ENCODE results near the gene RAF1. TPM values are rescaled to one million over a fixed set of nuclear protein-coding genes. Genes with fewer than 3 reads are reported as not detected.
"Not testable (repeated sequence)": the region's sequence is repeated elsewhere in the genome, so short reads cannot be mapped to it uniquely, and the experiment has no call there.

RAF1 gene
- total RNA-seq, 1 donor from 2014 or later: 85.0 TPM

DNA sequence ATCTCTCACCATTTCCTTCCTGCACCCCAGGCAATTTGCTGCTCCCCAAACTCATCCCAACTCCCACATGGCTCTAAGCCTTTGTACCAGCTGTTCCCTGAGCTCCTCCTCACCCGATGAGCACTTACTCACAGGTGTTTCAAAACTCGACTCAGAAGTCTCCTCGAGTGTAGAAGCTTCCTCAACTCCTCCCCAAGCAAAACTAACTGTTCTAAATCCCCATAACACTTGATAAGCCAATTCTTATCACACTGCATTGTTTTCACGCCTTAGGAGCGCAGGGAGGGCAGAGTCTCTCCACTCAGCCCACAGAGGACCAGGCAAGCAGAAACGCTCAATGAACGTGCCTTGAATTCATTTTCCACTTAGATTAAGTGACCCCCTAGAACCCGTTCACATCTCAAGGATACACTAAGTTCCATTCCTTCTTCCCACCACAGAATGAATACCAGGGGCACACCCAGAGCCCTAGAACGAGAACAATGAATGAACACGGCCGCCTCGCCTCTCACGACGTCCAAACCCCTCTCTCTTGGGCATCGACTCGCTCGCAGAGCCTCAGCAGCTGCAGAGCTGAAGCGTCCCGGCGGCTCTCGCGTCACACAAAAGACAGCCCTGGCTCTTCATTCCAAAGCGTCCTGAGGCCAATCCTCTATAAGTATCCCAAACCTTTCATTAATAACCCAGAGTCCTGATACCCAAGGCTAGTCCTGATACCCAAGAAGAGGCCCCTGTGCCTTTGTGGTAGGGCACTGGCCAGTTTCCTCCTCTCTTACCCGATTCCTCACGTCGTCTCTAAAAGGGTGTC is 1.1 kb downstream of the RAF1 start:
- Mint-ChIP-seq H3K4me1 (ENCODE audit: low read depth) (peaks cover 54% of the 10 kb centered on the region), H3K36me3 (ENCODE audit: low read depth) (no peaks in the 10 kb centered on the region)
- DNase-seq (ENCODE audit: low spot score): peak; percentile 80

DNA sequence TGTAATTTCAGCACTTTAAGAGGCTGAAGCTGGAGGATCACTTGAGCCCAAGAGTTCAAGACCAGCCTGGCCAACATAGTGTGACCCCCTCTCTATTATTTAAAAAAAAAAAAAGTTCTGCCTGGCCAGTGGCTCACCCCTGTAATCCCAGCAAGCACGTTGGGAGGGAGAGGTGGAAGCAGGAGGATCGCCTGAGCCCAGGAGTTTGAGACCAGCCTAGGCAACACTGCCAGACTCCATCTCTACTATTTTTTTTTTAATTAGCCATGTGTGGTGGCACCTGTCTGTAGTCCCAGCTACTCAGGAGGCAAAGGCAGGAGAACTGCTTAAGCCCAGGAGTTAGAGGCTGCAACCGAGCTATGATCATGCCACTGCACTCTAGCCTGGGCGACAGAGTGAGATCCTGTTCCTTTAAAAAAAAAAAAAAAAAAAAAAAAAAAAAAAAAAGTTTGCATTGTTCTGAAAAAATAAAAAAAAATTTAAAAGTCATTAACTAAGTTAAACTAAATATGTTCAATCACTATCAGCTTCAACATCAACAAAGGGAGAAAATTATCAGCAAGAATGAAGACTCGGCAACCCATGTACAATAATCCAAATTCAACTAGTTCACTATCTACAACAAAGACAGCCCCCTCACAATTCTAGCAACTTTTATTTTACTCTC is 1.9 kb downstream of the RAF1 start:
- TF ChIP-seq, protein P1, sequence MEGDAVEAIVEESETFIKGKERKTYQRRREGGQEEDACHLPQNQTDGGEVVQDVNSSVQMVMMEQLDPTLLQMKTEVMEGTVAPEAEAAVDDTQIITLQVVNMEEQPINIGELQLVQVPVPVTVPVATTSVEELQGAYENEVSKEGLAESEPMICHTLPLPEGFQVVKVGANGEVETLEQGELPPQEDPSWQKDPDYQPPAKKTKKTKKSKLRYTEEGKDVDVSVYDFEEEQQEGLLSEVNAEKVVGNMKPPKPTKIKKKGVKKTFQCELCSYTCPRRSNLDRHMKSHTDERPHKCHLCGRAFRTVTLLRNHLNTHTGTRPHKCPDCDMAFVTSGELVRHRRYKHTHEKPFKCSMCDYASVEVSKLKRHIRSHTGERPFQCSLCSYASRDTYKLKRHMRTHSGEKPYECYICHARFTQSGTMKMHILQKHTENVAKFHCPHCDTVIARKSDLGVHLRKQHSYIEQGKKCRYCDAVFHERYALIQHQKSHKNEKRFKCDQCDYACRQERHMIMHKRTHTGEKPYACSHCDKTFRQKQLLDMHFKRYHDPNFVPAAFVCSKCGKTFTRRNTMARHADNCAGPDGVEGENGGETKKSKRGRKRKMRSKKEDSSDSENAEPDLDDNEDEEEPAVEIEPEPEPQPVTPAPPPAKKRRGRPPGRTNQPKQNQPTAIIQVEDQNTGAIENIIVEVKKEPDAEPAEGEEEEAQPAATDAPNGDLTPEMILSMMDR (IDR thresholded peaks at IDR 0.05): no peak
- Mint-ChIP-seq H3K27ac (ENCODE audit: unreplicated experiment) (peak overlapping the region; percentile 88), H3K4me3 (ENCODE audit: unreplicated experiment) (peak overlapping the region; percentile 85), H3K36me3 (ENCODE audit: low read depth) (no peaks in the 10 kb centered on the region), H3K27me3 (ENCODE audit: low read depth) (no peaks in the 10 kb centered on the region), H3K4me1 (ENCODE audit: low read depth) (peaks cover 58% of the 10 kb centered on the region), H3K9me3 (ENCODE audit: low read depth) (no peaks in the 10 kb centered on the region)
- no peak for DNase-seq (ENCODE audit: low spot score)

More for the DNA sequence above, 1.1 kb downstream of the RAF1 start:
- Mint-ChIP-seq H3K9me3 (ENCODE audit: low read depth) (no peaks in the 10 kb centered on the region), H3K27me3 (ENCODE audit: low read depth) (no peaks in the 10 kb centered on the region), H3K4me3 (ENCODE audit: unreplicated experiment) (peak overlapping the region; percentile 85), H3K27ac (ENCODE audit: unreplicated experiment) (peak overlapping the region; percentile 88)
- TF ChIP-seq, protein P1 (IDR thresholded peaks at IDR 0.05): no peak

DNA sequence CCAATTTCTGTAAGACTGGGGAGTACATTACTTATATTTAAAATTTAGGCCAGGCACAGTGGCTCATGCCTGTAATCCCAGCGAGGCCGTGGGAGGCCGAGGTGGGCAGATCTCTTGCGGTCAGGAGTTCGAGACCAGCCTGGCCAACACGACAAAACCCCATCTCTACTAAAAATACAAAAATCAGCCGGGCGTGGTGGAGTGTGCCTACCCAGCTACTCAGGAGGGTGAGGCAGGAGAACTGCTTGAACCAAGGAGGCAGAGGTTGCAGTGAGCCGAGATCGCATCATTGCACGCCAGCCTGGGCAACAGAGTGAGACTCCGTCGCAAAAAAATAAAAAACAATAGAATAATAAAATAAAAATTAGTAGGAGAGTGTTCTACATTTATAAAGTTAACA is 2.5 kb downstream of the RAF1 start:
- not testable (repeated sequence) for H3K36me3 Mint-ChIP-seq (ENCODE audit: low read depth)

DNA sequence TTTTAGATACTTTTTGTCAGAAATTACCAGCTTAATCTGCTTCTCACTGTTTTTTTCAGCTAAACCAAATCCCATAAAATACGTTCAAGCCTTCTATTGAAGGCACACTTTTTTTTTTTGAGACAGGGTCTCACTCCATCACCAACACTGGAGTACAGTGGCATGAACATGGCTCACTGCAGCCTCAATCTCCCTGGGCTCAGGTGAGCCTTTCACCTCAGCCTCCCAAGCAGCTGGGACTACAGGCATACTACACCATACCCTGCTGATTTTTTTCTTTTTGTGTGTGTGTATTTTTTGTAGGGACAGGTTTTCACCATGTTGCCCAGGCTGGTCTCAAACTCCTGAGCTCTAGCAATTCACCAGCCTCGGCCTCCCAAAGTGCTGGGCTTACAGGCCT is 3.7 kb downstream of the RAF1 start:
- Mint-ChIP-seq H3K4me3 (ENCODE audit: unreplicated experiment) (no peak overlapping the region), H3K36me3 (ENCODE audit: low read depth) (no peaks in the 10 kb centered on the region), H3K27me3 (ENCODE audit: low read depth) (no peaks in the 10 kb centered on the region), H3K4me1 (ENCODE audit: low read depth) (peaks cover 73% of the 10 kb centered on the region), H3K27ac (ENCODE audit: unreplicated experiment) (peak overlapping the region; percentile 79), H3K9me3 (ENCODE audit: low read depth) (no peaks in the 10 kb centered on the region)
- no peak for DNase-seq (ENCODE audit: low spot score)
- TF ChIP-seq, protein P1 (IDR thresholded peaks at IDR 0.05): no peak

More for the DNA sequence above, 2.5 kb downstream of the RAF1 start:
- Mint-ChIP-seq H3K4me1 (ENCODE audit: low read depth) (peaks cover 63% of the 10 kb centered on the region), H3K4me3 (ENCODE audit: unreplicated experiment) (peak overlapping the region; percentile 9), H3K27ac (ENCODE audit: unreplicated experiment) (peak overlapping the region; percentile 69)
- DNase-seq (ENCODE audit: low spot score); H3K9me3 Mint-ChIP-seq (ENCODE audit: low read depth); H3K27me3 Mint-ChIP-seq (ENCODE audit: low read depth): not testable (repeated sequence)

DNA sequence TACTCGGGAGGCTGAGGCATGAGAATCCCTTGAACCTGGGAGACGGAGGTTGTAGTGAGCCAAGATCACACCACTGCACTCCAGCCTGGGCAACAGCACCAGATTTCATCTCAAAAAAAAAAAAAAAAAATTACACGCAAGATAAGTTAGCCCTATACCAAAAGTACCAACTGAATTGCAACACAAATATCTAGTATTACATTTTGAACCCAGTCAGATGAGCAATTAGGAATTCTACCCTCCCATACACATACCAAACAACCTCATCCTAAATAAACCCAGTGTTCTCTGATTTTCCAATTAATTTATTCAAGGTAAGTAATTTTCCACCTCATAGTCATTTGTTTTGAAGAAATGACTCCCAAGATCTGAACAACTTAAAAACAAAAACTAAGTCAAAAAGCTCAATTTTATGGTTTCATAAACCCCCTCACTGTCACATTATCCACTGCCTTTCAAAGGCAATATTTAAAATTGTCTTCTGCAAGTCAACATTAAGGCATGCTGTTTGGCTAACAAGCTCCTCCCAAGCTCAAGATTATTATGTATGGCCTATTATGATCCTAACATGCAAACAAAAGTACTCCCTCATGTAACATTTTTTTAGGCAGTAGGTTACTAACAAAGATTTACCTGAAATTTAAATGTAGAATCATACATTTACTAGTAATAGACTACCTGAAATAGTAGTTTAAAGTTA is 4.5 kb downstream of the RAF1 start:
- Mint-ChIP-seq H3K27me3 (ENCODE audit: low read depth) (no peaks in the 10 kb centered on the region), H3K36me3 (ENCODE audit: low read depth) (no peaks in the 10 kb centered on the region), H3K4me1 (ENCODE audit: low read depth) (peaks cover 69% of the 10 kb centered on the region), H3K9me3 (ENCODE audit: low read depth) (no peaks in the 10 kb centered on the region), H3K27ac (ENCODE audit: unreplicated experiment) (peak overlapping the region; percentile 95), H3K4me3 (ENCODE audit: unreplicated experiment) (no peak overlapping the region)
- DNase-seq (ENCODE audit: low spot score): no peak
- TF ChIP-seq, protein P1 (IDR thresholded peaks at IDR 0.05): no peak
